Measurements from ENCODE around the gene CDA. TPM values are rescaled to one million over a fixed set of nuclear protein-coding genes. Genes with fewer than 3 reads are reported as not detected.

Gene CDA
- total and polyA plus RNA-seq, 8 donors: 1.3 to 8.4 (median 6.0) TPM; not detected in 5

DNA sequence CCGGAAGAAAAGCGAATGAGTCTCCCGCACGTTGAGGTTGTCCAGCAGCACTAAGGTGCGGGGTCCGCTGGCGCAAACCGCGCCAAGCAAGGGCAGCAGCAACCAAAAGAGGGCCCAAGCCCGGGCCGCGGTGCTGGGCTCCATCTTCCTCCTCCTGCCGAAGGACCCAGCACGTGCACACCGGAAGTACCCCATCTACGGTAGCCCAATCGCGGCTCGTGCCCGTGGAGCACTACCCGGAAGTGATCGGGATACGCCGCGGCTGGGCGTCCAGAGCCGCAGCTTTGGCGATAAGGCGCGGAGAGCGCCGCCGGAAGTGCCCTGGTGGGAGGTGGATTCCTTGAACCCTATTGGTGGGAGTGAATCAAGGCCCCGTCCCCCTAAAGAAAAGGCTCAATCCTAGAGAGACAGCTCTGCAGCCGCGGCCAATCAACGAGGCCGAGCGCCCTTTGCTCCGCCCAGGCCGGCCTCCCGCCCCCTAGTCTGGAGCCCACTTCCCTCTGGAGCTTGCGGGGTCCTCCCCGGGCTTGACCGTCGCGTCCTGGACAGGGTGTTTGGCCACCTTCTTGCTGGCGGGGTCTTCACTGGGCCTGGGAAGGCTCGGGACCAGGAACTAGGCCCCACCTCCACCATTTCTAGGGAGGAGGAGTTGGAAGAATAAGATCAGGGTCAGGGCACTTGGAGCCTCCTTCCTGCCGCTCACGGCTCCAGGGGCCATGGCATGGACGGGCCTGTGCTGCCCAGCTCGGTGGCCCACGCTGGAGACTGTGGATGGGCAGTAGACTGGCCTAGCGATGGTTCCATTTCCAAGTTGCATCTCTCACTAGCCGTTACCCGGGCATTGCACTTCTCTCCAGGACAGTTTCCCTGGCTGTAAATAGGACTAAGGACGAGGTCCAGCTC, 72.6 kb downstream of the CDA start, which contains the start of gene DDOST:
Gene DDOST (minus strand): TSS at position 163 of the 903 bp plus-strand sequence. CDS start 19 bp downstream, at position 144.
- peak; percentile 96 to 99 for DNase-seq
- Histone ChIP-seq H3K9me3 (no peaks in the 10 kb centered on the region), H3K27ac (peak within 1 kb of the TSS; percentile 64 to 89 (median 85))

DNA sequence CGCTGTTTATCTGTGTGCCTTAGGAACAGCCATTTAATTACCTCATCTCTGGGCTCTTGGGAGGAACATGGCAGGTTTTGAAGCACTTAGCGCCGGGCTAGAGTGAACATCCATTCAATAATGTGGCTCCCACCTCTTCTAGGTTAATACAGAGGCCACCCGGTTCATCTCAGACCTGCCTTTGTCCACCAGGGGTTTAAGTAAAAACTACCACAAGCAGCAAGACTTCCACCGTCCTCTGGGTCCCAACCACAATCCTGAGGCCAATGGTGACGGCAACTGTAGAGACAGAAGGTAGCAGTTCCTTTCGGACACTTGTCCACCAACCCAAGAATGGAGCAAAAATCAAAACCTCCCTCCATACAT, 73.2 kb downstream of the CDA start:
- H3K27ac ChIP-seq: peak overlapping the region; percentile 64 to 89 (median 85)
- H3K9me3 ChIP-seq: no peaks in the 10 kb centered on the region
- H3K4me1 ChIP-seq: peaks cover 21 to 41% (median 33%) of the 10 kb centered on the region in 4 donors
- H3K4me3 ChIP-seq: peak overlapping the region; percentile 82 to 96 (median 91)
- TF ChIP-seq, protein P1, sequence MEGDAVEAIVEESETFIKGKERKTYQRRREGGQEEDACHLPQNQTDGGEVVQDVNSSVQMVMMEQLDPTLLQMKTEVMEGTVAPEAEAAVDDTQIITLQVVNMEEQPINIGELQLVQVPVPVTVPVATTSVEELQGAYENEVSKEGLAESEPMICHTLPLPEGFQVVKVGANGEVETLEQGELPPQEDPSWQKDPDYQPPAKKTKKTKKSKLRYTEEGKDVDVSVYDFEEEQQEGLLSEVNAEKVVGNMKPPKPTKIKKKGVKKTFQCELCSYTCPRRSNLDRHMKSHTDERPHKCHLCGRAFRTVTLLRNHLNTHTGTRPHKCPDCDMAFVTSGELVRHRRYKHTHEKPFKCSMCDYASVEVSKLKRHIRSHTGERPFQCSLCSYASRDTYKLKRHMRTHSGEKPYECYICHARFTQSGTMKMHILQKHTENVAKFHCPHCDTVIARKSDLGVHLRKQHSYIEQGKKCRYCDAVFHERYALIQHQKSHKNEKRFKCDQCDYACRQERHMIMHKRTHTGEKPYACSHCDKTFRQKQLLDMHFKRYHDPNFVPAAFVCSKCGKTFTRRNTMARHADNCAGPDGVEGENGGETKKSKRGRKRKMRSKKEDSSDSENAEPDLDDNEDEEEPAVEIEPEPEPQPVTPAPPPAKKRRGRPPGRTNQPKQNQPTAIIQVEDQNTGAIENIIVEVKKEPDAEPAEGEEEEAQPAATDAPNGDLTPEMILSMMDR (IDR thresholded peaks at IDR 0.05): no peak
- no peaks in the 10 kb centered on the region for H3K27me3 ChIP-seq
- no peak for DNase-seq
- peaks cover 14 to 24% (median 22%) of the 10 kb centered on the region in 4 donors for H3K36me3 ChIP-seq
- intact Hi-C loops (cut with DNase I; ENCODE audit: low total_unique reads): no loop called here
- 53 to 65% (median 59%) methylated on average over 7 of the region's 7 CpGs for WGBS, 5 donors

More for the DNA sequence above, 72.6 kb downstream of the CDA start, which contains the start of gene DDOST:
- Histone ChIP-seq H3K27me3 (no peaks in the 10 kb centered on the region), H3K36me3 (peaks cover 17 to 31% (median 29%) of the 10 kb centered on the region in 4 donors), H3K4me1 (peaks cover 21 to 47% (median 33%) of the 10 kb centered on the region in 4 donors), H3K4me3 (peak within 1 kb of the TSS; percentile 82 to 96 (median 91))
- 1 to 3% (median 1%) methylated on average over 19 to 58 of the region's 58 CpGs for WGBS, 5 donors
- intact Hi-C loops (cut with DNase I; ENCODE audit: low total_unique reads): no loop called here
- no peak for TF ChIP-seq EP300 (IDR thresholded peaks at IDR 0.05)
- TF ChIP-seq POLR2AphosphoS5 (IDR thresholded peaks at IDR 0.05): peak; percentile 60 to 91 (median 62)
- TF ChIP-seq, protein P1 (IDR thresholded peaks at IDR 0.05): peak in 4 of 7 experiments; percentile 13 to 54 (median 40)
- TF ChIP-seq POLR2A (IDR thresholded peaks at IDR 0.05): no peak

DNA sequence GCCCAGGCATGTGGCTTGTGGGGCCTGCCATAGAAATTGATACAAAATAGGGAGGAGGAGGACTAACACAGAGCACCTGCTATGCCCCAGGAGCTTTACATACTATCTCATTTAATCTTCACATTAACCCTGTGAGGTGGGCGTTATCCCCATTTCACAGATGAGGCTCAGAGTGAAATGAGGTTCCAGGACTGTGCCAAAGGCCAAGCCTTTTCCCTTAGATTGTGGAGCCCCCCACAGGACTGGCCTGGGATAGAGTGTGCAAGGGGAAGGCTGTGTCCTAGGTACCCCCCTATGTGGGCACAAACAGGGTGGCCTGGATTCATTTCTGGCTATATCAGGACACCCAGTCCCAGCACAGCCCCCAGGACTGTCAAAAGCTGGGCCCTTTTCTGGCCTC, 74.5 kb downstream of the CDA start:
- Histone ChIP-seq H3K27ac (no peak overlapping the region), H3K9me3 (no peaks in the 10 kb centered on the region), H3K4me3 (no peak overlapping the region), H3K27me3 (no peaks in the 10 kb centered on the region), H3K4me1 (peaks cover 21 to 33% (median 28%) of the 10 kb centered on the region in 4 donors), H3K36me3 (peaks cover 2 to 11% (median 10%) of the 10 kb centered on the region in 4 donors)
- intact Hi-C loops (cut with DNase I; ENCODE audit: low total_unique reads): no loop called here
- no peak for DNase-seq
- 76 to 100% (median 93%) methylated on average over 1 of the region's 1 CpG for WGBS, 5 donors
- TF ChIP-seq POLR2AphosphoS5 (IDR thresholded peaks at IDR 0.05): no peak
- TF ChIP-seq, protein P1 (IDR thresholded peaks at IDR 0.05): no peak
- no peak for TF ChIP-seq EP300 (IDR thresholded peaks at IDR 0.05)
- TF ChIP-seq POLR2A (IDR thresholded peaks at IDR 0.05): no peak

DNA sequence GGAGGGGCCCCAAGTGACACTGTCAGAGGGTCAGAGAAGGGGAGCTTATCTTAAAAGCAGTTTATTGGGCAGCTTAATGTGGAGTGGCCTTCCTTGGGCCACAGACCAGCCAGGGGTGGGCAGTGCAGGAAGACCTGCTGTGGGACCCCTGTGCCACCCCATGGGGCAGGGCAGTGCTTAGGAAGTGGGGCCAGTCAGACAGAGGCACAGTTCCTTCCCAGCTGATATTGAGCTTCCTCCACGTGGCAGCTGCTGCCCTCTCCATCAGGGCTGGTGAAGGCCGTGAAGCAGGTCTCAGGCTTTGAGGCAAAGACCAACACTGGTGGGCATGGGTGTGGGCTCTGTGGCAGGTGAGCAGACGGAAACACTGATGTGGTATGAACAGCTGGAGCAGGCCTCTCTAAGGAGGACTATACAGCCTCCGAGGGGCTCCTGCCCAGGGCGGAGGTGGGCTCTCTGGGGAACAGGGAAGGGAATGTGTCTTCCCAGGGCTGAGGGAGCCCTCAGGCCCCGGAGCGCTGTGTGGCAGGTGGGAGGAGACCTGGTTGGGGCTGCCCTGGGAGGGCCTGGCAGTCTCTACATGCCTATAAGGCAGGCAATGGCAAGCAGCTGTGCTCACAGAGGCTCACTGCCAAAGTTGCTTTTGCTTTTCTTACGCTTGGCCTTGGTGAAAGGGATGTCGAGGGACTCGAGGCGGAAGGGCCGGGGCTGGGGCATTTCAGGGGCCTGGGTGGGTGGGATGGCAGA, 75.2 kb downstream of the CDA start:
- Histone ChIP-seq H3K4me1 (peaks cover 20 to 26% (median 25%) of the 10 kb centered on the region in 4 donors), H3K36me3 (peaks cover 0 to 4% (median 2%) of the 10 kb centered on the region in 4 donors), H3K4me3 (no peak overlapping the region), H3K9me3 (no peaks in the 10 kb centered on the region), H3K27ac (no peak overlapping the region), H3K27me3 (no peaks in the 10 kb centered on the region)
- 71 to 82% (median 77%) methylated on average over 11 to 12 of the region's 12 CpGs for WGBS, 5 donors
- intact Hi-C loops (cut with DNase I; ENCODE audit: low total_unique reads): no loop called here
- TF ChIP-seq POLR2AphosphoS5 (IDR thresholded peaks at IDR 0.05): no peak
- no peak for TF ChIP-seq EP300 (IDR thresholded peaks at IDR 0.05)
- TF ChIP-seq, protein P1 (IDR thresholded peaks at IDR 0.05): no peak
- no peak for TF ChIP-seq POLR2A (IDR thresholded peaks at IDR 0.05)
- no peak for DNase-seq

Measured in stomach (tissue), 9 donors.